Panc1 (cell line): Measurements from ENCODE around the gene SPATA17. TPM values are rescaled to one million over a fixed set of nuclear protein-coding genes. Genes with fewer than 3 reads are reported as not detected.

ENCODE experiments used
- ATAC-seq: fragments of 200-7000 bp; cut with Tn5 transposase; 2 replicates; pipeline ENCODE4 v1.9.1; 2020; ENCODE audit warnings: mild to moderate bottlenecking, moderate library complexity
- BruUV-seq: library from RNA; stranded (reverse); fragments of 400-500 nt; replicated peaks from 2 replicates; lab custom pipeline; 2021; lab: Mats Ljungman, UMichigan
- CTCF ChIA-PET: fragments of 300-600 bp; sonication (Branson Sonifier 250); formaldehyde crosslinking; loops from one replicate; lab custom pipeline; 2022; ENCODE audit warnings: antibody characterized with exemption; lab: Charles Lee
- POLR2A ChIA-PET: fragments of 300-600 bp; sonication (Branson Sonifier 250); formaldehyde crosslinking; loops from one replicate; lab custom pipeline; 2022; ENCODE audit warnings: antibody characterized with exemption; lab: Charles Lee
- DNase-seq: peaks from one replicate; pipeline ENCODE4 v3.0.0-alpha.2; 2010; ENCODE audit warnings: low read depth, low spot score
- H3K27ac ChIP-seq: 2 replicates; pipeline ENCODE4 v1.5.1; 2011; ENCODE audit warnings: mild to moderate bottlenecking, low read length, inconsistent platforms
- H3K27me3 ChIP-seq: fragments of 200-500 bp; sonication (Bioruptor generic); 2 replicates; pipeline ENCODE4 v1.6.0; 2014; ENCODE audit warnings: low read length, inconsistent platforms; ENCODE audit not compliant: control insufficient read depth, insufficient read depth
- H3K36me3 ChIP-seq: fragments of 200-500 bp; sonication (Bioruptor generic); 2 replicates; pipeline ENCODE4 v1.5.1; 2014; ENCODE audit warnings: inconsistent platforms, mild to moderate bottlenecking, low read length, moderate library complexity; ENCODE audit not compliant: control insufficient read depth, insufficient read depth
- H3K4me1 ChIP-seq: 2 replicates; pipeline ENCODE4 v1.5.1; 2011; ENCODE audit warnings: inconsistent platforms, mild to moderate bottlenecking, low read length, moderate library complexity; ENCODE audit not compliant: control insufficient read depth, insufficient read depth
- H3K4me3 ChIP-seq, 2 experiments: 2 replicates each; pipeline ENCODE4 v1.5.1; 2011 to 2012; ENCODE audit warnings: low read depth in 2 of 2, low read length in 2 of 2, mild to moderate bottlenecking in 2 of 2, inconsistent platforms in 1 of 2, moderate library complexity in 1 of 2
- H3K9me3 ChIP-seq: fragments of 200-500 bp; sonication (Bioruptor generic); 2 replicates; pipeline ENCODE4 v1.5.1; 2014; ENCODE audit warnings: low read depth, mild to moderate bottlenecking, inconsistent platforms, low read length, moderate library complexity; ENCODE audit not compliant: control insufficient read depth, insufficient read depth
- CTCF ChIP-seq: fragments of 450-650 bp; IDR thresholded peaks from 2 replicates; pipeline ENCODE4 v1.5.1; 2017; ENCODE audit warnings: mild to moderate bottlenecking
- POLR2AphosphoS5 ChIP-seq: IDR thresholded peaks from 2 replicates; pipeline ENCODE4 v1.6.1; 2012; ENCODE audit warnings: mild to moderate bottlenecking, low read depth, low read length, moderate library complexity
- REST ChIP-seq, 2 experiments: IDR thresholded peaks; 2 replicates each; pipeline ENCODE4 v1.6.1; 2011 to 2012; ENCODE audit warnings: low read depth in 2 of 2, control low read depth in 1 of 2, low read length in 1 of 2, mild to moderate bottlenecking in 1 of 2, moderate library complexity in 1 of 2; ENCODE audit not compliant: insufficient read depth in 1 of 2
- SIN3A ChIP-seq: IDR thresholded peaks from 2 replicates; pipeline ENCODE4 v1.6.1; 2012; ENCODE audit warnings: low read depth, mild to moderate bottlenecking, low read length, moderate library complexity, borderline replicate concordance; ENCODE audit not compliant: insufficient read depth
- TCF7L2 ChIP-seq: IDR thresholded peaks from 2 replicates; pipeline ENCODE4 v1.6.1; 2011; ENCODE audit warnings: mild to moderate bottlenecking, low read depth, low read length, inconsistent platforms
- in situ Hi-C: cut with HindIII; loops from 2 replicates; pipeline ENCODE4 v1.10.0; 2016; ENCODE audit warnings: low sequenced_read_pairs, low pct_unique_long_range_greater_than_20kb
- intact Hi-C: fragments of 100-400 bp; cut with micrococcal nuclease; formaldehyde crosslinking; loops from one replicate; pipeline ENCODE4 v1.10.0; 2022; ENCODE audit not compliant: unreplicated experiment
- total RNA-seq: library from RNA; stranded (reverse); gene quantifications from one replicate; pipeline ENCODE4 v1.2.1, GENCODE V29; 2021; ENCODE audit not compliant: unreplicated experiment

The SPATA17 gene
- total RNA-seq, 1 experiment from 2014 or later: 0.51 TPM

GRCh38 chr1:217861658-217862057, 230.5 kb downstream of the SPATA17 start:
- Histone ChIP-seq H3K36me3 (no peaks in the 10 kb centered on the region), H3K4me1 (no peaks in the 10 kb centered on the region), H3K4me3 (no peak overlapping the region), H3K27me3 (no peaks in the 10 kb centered on the region), H3K9me3 (no peaks in the 10 kb centered on the region), H3K27ac (no peak overlapping the region)
- DNase-seq: no peak
- ChIA-PET CTCF (no interaction called here), POLR2A (no interaction called here)
- intact Hi-C loops: no loop called here
- TF ChIP-seq SIN3A (no peak), REST (IDR thresholded peaks at IDR 0.05; ENCODE audit: insufficient read depth in 1 of 2, low read depth in 2 of 2, low read length in 1 of 2) (no peak), TCF7L2 (no peak), POLR2AphosphoS5 (no peak), CTCF (no peak)
- no peak for ATAC-seq
- in situ Hi-C loops: no loop called here
- no TSS peak for BruUV-seq

GRCh38 chr1:217867446-217867995, 236.4 kb downstream of the SPATA17 start:
- Histone ChIP-seq H3K4me3 (no peak overlapping the region), H3K4me1 (no peaks in the 10 kb centered on the region), H3K9me3 (no peaks in the 10 kb centered on the region), H3K27ac (no peak overlapping the region), H3K27me3 (no peaks in the 10 kb centered on the region), H3K36me3 (no peaks in the 10 kb centered on the region)
- ChIA-PET POLR2A (no interaction called here), CTCF (no interaction called here)
- DNase-seq (no peak), ATAC-seq (no peak)
- in situ Hi-C loops (no loop called here), intact Hi-C loops (no loop called here)
- no TSS peak for BruUV-seq
- no peak for TF ChIP-seq CTCF
- TF ChIP-seq POLR2AphosphoS5: no peak
- TF ChIP-seq SIN3A: no peak
- no peak for TF ChIP-seq TCF7L2
- TF ChIP-seq REST (IDR thresholded peaks at IDR 0.05; ENCODE audit: insufficient read depth in 1 of 2, low read depth in 2 of 2, low read length in 1 of 2): no peak
